ENCODE data around the gene HOXA9.

DNA sequence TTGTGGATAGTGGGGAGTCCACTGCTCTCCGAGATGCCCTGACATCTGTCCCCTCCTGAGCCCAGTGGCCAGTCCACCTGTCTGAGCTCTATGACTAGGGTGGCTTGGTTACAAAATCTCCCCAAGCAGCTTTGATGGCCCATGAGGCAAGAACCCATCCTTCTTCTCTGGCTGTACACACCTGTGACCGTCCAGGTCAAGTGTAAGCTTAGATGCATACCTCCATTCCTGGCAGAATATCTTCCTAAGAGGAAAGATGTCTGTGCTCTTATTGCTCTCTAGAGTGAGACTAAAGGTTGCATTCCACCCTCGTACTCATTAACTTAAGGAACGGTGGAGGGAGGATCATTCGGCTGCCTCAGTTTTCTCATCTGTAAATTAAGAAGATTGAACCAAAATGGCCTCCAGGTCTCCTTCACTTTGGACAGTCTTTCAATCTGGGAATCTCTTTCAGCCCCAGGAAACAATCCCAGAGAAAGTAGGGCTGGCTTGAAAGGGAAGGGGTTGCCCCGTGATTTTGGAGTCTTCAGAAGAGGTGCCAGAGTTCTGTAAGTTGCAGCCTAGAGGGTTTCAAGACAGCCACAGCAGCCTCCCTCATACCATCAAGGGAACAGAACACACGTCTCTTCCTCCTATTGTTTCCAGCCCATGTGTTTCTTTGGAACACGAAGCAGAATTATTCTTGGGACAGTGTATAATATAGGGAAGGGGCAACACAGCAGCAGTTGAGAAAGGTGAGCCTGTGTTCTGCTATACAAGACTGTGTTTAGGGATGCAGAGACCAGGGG is 40.2 kb downstream of the HOXA9 start:
- TF ChIP-seq, protein P1, sequence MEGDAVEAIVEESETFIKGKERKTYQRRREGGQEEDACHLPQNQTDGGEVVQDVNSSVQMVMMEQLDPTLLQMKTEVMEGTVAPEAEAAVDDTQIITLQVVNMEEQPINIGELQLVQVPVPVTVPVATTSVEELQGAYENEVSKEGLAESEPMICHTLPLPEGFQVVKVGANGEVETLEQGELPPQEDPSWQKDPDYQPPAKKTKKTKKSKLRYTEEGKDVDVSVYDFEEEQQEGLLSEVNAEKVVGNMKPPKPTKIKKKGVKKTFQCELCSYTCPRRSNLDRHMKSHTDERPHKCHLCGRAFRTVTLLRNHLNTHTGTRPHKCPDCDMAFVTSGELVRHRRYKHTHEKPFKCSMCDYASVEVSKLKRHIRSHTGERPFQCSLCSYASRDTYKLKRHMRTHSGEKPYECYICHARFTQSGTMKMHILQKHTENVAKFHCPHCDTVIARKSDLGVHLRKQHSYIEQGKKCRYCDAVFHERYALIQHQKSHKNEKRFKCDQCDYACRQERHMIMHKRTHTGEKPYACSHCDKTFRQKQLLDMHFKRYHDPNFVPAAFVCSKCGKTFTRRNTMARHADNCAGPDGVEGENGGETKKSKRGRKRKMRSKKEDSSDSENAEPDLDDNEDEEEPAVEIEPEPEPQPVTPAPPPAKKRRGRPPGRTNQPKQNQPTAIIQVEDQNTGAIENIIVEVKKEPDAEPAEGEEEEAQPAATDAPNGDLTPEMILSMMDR (IDR thresholded peaks at IDR 0.05; ENCODE audit: low read depth, low read length) = no peak
- no peak for TF ChIP-seq POLR2A (IDR thresholded peaks at IDR 0.05; ENCODE audit: extremely low read depth, insufficient read length)

Measured in NB4 (cell line).